GM19043 (cell line): ENCODE measurements around the gene ANAPC4.

Experiments used
- ATAC-seq: cut with Tn5 transposase; IDR thresholded peaks from one replicate; pipeline ENCODE4 v1.9.1; 2021; ENCODE audit warnings: low read depth; ENCODE audit not compliant: unreplicated experiment

ANAPC4 gene

DNA sequence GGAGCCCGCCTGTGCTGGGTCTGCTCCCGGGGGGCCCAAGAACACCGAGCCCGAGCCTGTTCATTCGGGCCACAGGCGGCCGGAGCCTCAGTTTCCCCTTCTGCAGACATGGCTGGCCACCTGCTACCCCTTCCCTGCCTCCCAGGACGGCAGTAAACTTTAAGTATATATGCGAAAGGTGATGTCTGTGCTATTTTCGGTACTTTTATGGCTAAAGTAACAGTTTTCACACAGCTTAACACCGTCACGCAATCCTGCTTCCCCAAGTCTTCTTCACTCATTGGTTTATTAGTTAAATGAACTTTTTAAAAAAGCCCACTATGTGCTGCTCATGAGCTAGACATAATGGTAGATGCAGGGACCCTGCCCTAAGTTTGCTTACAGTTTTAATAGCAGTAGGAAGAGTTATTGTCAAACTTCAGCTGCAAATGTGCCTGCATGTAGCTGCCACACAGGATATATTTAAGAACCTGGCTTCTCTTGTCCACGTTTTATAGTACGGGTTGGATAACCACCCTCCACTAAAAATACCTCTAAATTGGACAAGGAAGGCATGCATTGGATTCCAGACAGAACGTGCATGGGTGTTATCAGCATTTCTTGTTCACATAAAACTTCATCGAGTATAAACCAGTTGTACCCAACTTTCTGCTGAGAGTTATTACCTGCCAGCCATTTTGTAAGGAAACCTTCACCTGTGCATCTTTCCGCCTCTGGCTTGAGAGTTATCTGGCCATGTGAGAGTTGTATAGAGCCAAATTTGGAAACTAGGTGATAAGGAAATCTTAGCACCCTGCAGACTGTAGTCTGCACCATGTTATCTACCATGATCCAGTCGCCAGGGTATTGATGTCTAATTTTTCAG, 741 bp downstream of the ANAPC4 start:
- peak; percentile 11 for ATAC-seq

- no peak for ATAC-seq
These were observed 1.3 kb downstream of the ANAPC4 start for GRCh38 chr4:25378437-25378743.

- no peak for ATAC-seq
These were observed 2.5 kb downstream of the ANAPC4 start for GRCh38 chr4:25379591-25379990.

DNA sequence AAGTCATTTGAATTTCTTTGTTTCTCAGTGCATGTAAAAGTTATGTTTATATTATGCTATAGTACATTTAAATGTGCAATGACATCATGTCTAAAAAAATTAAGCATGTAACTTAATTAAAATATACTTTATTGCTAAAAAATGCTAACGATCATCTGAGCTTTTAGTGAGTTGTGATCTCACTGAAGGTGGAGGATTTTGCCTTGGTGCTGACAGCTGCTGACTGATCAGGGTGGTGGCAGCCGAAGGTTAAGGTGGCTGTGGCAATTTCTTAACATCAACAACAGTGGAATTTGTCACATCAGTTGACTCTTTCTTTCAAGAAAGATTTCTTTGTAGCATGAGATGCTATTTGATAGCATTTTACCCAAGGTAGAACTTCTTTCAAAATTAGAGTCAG, 6.6 kb downstream of the ANAPC4 start:
- ATAC-seq: no peak

DNA sequence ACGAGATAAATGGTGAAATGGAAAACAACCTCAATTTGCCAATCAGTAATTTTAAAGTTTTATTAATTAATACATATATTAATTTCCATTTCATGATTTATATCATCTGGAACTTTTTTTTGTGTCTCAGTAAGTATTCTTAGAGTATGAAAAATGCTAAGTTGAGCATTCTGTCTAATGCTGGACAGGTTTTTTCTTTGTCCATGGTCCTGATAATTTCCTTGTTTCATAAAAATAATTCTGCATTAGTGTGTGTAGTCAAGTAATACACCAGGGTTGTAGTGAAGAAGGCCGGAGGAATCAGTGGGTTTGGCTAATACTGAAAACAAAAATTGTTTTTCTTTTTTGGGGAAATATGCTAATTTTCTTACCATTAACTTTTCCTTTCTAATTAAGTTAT, 9.9 kb downstream of the ANAPC4 start:
- ATAC-seq: no peak

DNA sequence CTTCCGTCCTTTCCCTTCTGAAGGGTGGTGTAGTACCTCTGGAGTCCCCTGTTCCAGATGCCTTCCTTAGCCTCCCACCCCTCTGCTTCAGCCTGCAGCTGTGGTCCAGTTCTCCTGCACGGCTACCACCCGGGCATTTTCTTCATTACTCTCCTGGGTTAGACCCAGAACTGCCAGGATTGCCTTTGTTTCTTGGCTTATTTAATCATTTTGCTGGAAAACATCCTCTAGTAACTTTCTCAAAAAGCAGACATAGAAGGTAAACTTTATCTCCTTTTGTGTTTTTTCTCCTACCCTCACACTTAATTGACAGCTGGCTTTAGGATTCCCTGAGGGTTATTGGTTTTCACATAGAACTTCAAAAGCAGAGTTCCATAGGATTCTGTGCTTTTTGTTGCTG, 20.2 kb downstream of the ANAPC4 start:
- no peak for ATAC-seq

DNA sequence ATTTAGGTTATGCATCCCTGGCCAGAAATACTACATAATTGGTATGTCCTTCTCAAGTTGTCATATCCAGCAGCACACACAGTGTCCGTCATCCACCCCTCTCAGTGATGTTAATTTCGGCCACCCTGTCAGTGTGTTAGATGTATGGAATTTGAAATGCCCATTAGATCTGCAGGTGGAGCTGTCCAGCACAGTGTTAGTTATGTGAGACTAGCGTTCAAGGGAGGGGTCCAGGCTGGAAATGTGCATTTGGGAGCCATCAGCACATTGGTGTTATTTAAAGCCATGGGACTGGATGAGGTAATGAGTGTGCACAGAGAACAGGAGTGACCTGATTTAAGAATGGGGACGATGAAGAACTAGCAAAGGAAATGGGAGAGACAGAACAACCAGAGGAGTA, 22.4 kb downstream of the ANAPC4 start:
- ATAC-seq: no peak

DNA sequence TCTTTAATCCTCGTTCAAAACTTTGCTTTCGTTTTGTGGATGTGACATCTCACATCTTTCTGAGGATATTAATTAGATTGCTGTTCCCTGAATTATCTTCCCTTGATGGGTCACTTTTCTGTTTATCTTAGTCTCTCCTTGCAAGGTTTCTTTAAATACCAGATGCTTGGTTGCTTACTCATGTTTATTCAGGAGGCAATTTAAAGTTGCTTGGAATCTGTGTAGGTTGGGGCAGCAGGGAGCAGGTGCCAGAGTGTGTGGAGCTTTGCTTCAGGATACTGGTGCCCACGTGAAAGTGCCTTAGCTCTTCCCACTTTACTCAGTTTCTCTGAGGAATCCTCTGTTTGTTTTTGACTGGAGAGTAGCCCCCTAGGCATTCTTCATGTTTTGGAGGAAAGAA, 24.0 kb downstream of the ANAPC4 start:
- no peak for ATAC-seq

- no peak for ATAC-seq
These were observed 25.5 kb downstream of the ANAPC4 start for GRCh38 chr4:25402521-25402920.

DNA sequence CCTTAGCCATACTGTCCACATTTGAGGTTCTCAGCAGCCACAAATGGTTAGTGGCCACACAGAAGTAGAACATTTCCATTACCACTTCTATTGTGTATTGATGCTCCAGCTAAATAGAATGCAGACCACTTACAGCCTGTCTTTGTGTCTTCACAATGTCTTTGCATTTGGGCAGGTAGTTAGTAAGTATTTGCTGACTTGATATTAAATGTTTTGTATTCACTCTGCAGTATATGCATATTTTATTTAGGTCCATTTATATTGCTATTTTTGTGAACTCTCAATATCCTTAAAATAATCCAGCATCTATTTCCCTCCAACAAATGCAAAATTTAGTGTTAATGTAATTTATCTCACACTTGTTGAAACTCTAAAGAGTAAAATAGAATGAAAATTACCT, 26.6 kb downstream of the ANAPC4 start:
- no peak for ATAC-seq

GRCh38 chr4:25405453-25405852, 28.4 kb downstream of the ANAPC4 start:
- ATAC-seq: no peak

- no peak for ATAC-seq
These were observed 29.1 kb downstream of the ANAPC4 start for GRCh38 chr4:25406081-25406692.

- no peak for ATAC-seq
These were observed 33.9 kb downstream of the ANAPC4 start for GRCh38 chr4:25410820-25411529.

- no peak for ATAC-seq
These were observed 36.2 kb downstream of the ANAPC4 start for GRCh38 chr4:25413261-25413660.

DNA sequence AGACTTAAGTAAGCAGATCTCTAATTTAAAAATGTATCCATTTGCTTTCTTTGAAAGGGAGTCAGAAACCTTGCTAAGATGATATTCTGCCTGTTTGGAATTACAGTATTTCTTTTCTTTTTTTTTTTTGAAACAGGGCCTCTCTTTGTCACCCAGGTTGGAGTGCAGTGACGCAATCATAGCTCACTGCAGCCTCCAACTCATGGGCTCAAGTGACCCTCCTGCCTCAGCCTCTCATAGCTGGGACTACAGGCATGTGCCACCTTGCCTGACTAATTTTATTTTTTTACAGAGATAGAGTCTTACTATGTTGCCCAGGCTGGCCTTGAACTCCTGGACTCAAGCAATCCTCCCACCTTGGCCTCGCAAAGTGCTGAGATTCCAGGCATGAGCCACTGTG, 40.0 kb downstream of the ANAPC4 start:
- no peak for ATAC-seq

DNA sequence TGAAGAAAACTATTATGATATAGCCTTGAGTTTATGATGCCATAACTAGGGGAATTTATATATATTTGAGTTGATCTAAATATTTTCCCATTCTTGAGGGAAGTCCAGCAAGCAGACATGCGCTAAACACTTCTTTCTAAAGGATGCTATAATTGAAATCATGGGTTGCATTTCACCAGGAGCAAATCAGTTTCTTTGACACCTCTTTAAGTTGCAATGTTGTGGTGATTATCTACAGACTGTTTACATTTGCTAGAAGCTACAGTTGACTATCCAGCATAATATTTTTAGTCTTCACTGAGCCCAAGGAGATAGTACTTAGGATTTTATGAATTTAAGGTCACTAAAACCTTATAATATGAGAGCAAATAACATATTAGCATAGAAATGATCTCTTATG, 43.9 kb downstream of the ANAPC4 start:
- no peak for ATAC-seq

- ATAC-seq: no peak
These were observed 44.9 kb downstream of the ANAPC4 start for GRCh38 chr4:25421816-25422525.

GRCh38 chr4:25423548-25423947, 46.5 kb downstream of the ANAPC4 start:
- no peak for ATAC-seq

DNA sequence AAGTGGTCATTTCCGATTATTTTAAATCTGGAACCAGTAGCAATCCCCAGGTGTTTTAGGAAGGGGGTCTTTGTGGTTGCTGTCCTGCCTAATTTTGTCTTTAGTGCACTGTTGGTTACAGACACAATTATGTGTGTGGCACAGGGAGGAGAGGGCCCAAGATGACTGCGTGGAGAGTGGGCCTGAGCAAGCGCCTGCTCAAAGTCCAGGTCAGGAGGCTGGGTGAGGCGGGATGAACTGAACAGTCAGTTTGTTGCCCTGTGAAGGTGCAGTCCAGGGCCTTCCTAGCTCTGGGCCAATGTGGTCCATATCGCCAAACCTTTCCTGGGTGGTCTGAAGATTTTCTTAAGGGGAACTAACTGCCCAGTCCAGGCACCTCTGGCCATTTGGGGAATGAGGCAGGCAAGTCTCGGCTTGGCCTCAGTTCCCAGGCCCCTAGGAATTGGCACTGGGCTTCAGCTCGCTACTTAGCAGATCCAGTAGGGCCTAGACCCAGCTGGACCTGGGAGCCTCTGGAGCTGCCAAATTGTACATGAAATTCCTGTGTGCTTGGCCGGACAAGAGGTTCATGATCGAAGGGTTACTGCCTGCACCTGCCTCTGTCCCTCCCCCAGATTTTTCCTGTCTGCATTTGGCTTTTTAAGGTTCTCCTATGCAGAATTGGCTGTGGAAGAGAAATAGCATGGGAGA, 47.6 kb downstream of the ANAPC4 start:
- no peak for ATAC-seq

DNA sequence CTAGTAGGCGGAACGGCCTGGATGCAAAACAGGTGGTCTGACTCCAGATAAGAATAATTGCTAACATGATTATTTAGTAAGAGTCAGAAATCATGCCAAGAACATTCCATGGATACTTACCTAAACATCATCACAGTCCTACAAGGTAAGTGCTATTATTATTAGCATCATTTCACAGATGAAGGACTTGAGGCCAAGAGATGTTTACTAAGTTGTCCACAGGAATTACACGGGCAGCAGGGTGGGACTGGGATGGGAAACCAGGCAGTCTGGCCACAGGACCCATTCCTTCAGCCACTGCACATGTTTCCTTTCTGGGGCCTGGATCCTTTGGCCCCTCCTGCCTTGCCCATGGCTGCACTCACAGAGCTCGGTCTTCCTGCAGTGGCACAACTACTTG, 48.3 kb downstream of the ANAPC4 start:
- no peak for ATAC-seq

DNA sequence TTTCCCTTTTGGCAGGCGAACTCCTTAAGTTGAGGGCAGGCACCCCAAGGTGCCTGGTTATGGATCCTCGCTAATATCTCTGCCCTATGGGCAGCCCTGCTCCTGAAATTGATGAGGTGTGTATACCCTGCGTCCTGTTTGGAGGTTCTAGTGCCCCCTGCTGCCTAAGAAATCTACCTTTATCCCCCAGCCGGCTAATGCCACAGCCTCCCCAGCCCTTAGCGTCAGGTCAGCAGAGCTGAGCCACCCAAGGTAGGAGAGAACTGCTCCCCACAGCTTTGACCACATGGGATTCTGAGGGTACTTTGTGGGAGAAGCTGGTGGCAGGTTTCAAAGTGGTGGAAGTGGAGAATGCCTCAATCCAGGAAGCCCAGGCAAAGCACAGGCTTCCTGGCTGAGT, 50.8 kb downstream of the ANAPC4 start:
- ATAC-seq: no peak
